A549 treated with dexamethasone at 1 μM for 4 hours (cell line): Measurements from ENCODE around the gene TRAPPC6A. TPM values are rescaled to one million over a fixed set of nuclear protein-coding genes. Genes with fewer than 3 reads are reported as not detected.

Experiments
- total RNA-seq: library from RNA; stranded (reverse); fragments of 200-300 nt; extraction: Qiagen RNA extraction; gene quantifications from 5 replicates; pipeline ENCODE4 v1.2.3, GENCODE V29; 2022

Gene TRAPPC6A, protein sequence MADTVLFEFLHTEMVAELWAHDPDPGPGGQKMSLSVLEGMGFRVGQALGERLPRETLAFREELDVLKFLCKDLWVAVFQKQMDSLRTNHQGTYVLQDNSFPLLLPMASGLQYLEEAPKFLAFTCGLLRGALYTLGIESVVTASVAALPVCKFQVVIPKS
- total RNA-seq, result 37.4 to 41.2 TPM (median 39.7 TPM) in 5 replicates

DNA sequence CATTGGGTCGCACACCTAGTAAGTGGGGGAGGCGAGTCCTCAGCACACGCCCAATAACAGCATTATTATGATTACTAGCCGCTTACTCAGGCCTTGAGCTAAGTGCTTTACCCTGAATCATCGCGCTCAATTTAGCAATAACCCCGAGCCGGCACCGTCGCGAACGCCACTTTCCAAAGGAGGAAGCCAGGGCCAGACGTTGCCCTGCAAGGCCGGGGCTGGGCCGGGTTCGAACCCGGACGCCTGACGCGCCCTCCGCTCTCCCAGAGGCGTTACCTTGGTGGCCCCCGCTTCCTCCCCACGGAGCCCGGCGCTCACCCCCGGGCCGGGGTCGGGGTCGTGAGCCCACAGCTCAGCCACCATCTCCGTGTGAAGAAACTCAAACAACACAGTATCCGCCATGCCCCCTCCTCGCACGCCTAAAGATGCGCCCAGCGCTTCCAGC, at the start of gene TRAPPC6A:
TRAPPC6A (minus strand) TSS at position 421 of the 445 bp plus-strand sequence; CDS start at position 402, 19 bp downstream.

DNA sequence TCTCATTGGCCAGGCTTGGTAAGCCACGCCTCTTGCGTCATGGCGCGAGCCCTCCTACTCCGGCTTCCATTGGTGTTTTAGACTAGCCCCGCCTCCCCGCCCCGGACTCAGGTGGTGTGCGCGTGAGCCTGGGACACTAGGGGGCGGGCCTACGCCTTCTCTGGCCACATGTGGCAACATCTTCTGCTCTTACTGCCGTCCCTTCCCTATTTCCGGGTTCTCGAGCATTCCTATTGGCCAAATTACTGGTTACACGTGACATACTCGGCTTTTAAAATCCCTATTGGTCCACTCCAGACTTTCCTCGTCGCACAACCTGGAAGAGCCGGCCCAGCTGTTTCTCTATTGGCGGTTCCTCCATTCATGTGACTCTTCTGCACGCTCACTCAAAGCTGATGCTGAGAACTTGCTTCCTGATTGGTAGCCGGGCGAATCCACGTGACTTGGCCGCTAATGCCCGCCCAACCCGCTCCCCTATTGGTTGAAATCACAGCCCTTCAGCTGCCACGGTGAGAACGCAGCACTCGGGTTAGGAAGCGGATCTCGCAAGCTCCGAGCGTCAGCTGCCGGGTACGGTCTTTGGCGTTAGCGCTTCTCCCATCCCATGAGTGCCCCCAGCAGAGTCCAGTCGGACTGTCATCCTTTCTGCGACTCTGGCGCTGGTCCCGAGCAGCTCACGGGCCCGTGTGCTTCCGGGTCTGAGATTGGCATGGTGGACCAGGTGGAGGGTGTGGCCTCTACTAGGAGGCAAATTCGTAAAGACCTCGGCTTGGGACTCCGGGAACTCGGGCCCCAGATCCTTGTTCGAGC, 430 bp upstream of the TRAPPC6A start, which contains the start of gene BLOC1S3:
BLOC1S3 (plus strand) TSS at position 523 of the 810 bp plus-strand sequence. CDS start 513 bp downstream, outside the sequence.

DNA sequence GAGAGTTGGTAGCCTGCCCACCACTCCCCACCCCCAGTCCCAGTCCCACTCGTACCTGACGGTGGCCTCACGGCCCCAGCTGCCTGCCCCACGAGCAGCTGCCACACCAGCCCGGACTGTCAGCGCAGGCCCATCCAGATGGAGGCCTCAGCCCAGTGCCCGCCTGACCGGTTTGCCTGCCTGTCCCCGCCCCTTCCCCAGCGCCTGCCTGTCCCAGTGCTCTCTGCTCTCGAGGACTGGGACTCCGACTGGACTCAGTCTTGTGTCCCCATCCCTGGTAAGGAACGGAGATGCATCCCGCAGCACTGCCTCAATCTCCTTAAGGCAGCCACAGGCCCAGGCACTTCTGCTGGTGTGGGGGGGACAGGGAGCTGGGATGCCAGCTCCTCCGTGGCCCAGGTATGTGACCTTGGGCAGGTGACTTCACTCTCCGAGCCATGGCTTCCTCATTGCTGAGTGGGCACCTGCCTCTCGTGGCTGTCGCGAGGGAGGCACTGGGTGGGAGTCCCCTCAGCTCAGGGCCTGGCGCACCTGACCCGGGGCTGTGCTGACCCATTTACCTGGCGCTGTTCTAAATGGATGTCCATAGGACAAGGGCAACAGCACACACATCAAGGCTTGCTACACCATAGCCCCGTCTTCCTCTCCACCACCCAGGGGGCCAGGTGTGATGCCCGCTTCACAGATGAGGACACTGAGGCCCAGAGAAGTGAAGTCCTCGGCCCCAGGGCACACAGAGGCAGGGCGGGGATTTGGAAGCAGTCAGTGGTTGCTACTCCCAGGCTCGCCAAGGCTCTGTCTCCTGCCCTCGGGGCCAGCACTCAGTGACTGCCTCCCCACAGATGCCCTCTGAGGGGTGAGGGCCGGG, 16.9 kb downstream of the TRAPPC6A start, which contains the start of gene NKPD1:
NKPD1 (minus strand) TSS at position 113 of the 868 bp plus-strand sequence. CDS start 832 bp downstream, outside the sequence.

Other genes starting within 250 kb of the TRAPPC6A start
- gene APOC4, start 236.0 kb downstream of the TRAPPC6A start, total RNA-seq, result not detected in 5 replicates
- gene APOC2, start 232.2 kb downstream of the TRAPPC6A start, total RNA-seq, result not detected in 5 replicates
- 119 to 206 TPM (median 194 TPM) in 5 replicates for gene CLPTM1, start 222.9 kb downstream of the TRAPPC6A start, total RNA-seq
- gene RELB, start 176.8 kb downstream of the TRAPPC6A start, total RNA-seq, result 21.2 to 36.9 TPM (median 33.8 TPM) in 5 replicates
- gene CLASRP, start 139.2 kb downstream of the TRAPPC6A start, total RNA-seq, result 47.7 to 70.6 TPM (median 64.3 TPM) in 5 replicates
- gene ZNF296, start 101.8 kb downstream of the TRAPPC6A start, total RNA-seq, result 11.5 to 21.3 TPM (median 18.6 TPM) in 5 replicates
- gene GEMIN7, start 99.0 kb downstream of the TRAPPC6A start, total RNA-seq, result 81.0 to 104 TPM (median 81.9 TPM) in 5 replicates
- 27.7 to 43.9 TPM (median 36.7 TPM) in 5 replicates for gene PPP1R37, start 85.1 kb downstream of the TRAPPC6A start, total RNA-seq
- 0.56 to 1.1 TPM (median 0.95 TPM) in 5 replicates for gene NKPD1, start 17.3 kb downstream of the TRAPPC6A start, total RNA-seq
- 28.9 to 38.4 TPM (median 36.0 TPM) in 5 replicates for gene BLOC1S3, start 547 bp upstream of the TRAPPC6A start, total RNA-seq
- 0.89 to 2.7 TPM (median 1.8 TPM) in 5 replicates for gene EXOC3L2, start 67.2 kb upstream of the TRAPPC6A start, total RNA-seq
- gene MARK4, start 73.0 kb upstream of the TRAPPC6A start, total RNA-seq, result 8.6 to 11.7 TPM (median 9.8 TPM) in 5 replicates
- gene CKM, start 144.6 kb upstream of the TRAPPC6A start, total RNA-seq, result 0.08 to 0.09 TPM in 2 of 5 replicates, not detected in the others
- 0.62 to 1.3 TPM (median 1.1 TPM) in 5 replicates for gene KLC3, start 162.5 kb upstream of the TRAPPC6A start, total RNA-seq
- 9.5 to 13.9 TPM (median 12.7 TPM) in 5 replicates for gene ERCC2, start 192.3 kb upstream of the TRAPPC6A start, total RNA-seq
- 32.4 to 52.2 TPM (median 43.0 TPM) in 5 replicates for gene PPP1R13L, start 226.8 kb upstream of the TRAPPC6A start, total RNA-seq
- gene POLR1G, start 228.4 kb upstream of the TRAPPC6A start, total RNA-seq, result 41.3 to 57.6 TPM (median 55.5 TPM) in 5 replicates
- 149 to 178 TPM (median 171 TPM) in 5 replicates for gene ERCC1, start 245.7 kb upstream of the TRAPPC6A start, total RNA-seq